ENCODE measurements around the gene LRRC52.

DNA sequence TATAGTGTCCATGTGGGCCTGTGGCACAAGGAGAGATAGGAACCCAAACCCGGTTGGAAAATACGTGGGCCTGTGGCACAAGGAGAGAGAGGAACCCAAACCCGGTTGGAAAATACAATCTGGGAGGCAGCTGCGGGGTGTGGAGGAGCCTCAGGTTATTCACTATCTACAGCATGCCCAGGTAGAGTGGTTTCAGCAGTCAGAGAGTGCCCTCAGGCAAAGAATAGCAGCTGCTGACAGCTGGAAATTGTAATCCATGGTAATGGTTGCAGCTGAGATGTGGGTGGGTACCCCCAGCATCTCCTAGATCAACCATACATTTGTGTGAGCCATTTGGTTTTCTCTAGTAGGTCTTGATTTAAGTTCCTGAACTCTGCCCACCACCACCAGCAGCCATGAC, 61.4 kb downstream of the LRRC52 start:
- TF ChIP-seq, protein P1, sequence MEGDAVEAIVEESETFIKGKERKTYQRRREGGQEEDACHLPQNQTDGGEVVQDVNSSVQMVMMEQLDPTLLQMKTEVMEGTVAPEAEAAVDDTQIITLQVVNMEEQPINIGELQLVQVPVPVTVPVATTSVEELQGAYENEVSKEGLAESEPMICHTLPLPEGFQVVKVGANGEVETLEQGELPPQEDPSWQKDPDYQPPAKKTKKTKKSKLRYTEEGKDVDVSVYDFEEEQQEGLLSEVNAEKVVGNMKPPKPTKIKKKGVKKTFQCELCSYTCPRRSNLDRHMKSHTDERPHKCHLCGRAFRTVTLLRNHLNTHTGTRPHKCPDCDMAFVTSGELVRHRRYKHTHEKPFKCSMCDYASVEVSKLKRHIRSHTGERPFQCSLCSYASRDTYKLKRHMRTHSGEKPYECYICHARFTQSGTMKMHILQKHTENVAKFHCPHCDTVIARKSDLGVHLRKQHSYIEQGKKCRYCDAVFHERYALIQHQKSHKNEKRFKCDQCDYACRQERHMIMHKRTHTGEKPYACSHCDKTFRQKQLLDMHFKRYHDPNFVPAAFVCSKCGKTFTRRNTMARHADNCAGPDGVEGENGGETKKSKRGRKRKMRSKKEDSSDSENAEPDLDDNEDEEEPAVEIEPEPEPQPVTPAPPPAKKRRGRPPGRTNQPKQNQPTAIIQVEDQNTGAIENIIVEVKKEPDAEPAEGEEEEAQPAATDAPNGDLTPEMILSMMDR (conservative IDR thresholded peaks at IDR 0.05): no peak
- TF ChIP-seq ZFX (IDR thresholded peaks at IDR 0.05): no peak

Measured in C4-2B (cell line).